ENCODE data around the gene CBR3.

CBR3 gene

DNA sequence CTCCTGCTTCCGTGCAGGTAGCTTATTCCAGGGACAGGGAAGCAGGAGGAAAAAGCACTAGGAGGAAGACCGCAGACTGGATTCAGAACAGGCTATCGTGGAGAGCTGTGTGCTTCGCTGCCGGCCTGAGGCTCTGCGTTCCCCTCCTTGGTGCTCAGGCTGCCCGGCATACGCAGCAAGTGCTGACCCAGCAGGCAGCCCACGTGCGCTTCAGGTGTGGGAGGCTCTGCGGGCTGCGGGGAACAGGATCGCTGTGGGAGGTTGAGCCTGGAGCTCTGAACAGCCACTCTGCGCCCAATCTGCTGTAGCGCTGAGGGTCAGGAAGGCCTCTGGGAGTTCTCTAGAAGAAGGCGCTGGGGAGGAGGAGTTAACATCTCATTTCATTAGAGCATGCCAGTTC is 49.7 kb downstream of the CBR3 start:
- no peak for DNase-seq (ENCODE audit: low read depth)

- no peak for DNase-seq (ENCODE audit: low read depth)
Measured at GRCh38 chr21:36185523-36185922, 50.6 kb downstream of the CBR3 start.

DNA sequence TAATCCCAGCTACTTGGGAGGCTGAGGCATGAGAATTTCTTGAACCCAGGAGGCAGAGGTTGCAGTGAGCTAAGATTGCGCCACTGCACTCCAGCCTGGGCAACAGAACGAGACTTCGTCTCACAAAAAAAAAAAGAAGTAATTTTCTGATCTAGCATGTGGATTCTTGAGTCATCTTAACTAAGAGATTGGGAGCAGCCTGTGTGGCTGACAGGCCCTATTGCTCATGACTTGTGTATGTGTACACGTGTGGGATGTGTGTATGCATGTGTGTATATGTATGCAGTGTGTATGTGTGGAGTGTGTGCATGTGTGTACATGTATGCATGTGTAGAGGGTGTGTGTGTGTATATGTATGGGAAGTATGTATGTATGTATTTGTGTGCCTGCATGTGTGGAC is 51.2 kb downstream of the CBR3 start:
- DNase-seq (ENCODE audit: low read depth), result no peak

GRCh38 chr21:36186506-36187399 is 51.9 kb downstream of the CBR3 start:
- DNase-seq (ENCODE audit: low read depth), result no peak

GRCh38 chr21:36188081-36188681 is 53.3 kb downstream of the CBR3 start:
- no peak for DNase-seq (ENCODE audit: low read depth)

GRCh38 chr21:36188937-36189336 is 54.1 kb downstream of the CBR3 start:
- DNase-seq (ENCODE audit: low read depth), result no peak

GRCh38 chr21:36190736-36191135 is 55.9 kb downstream of the CBR3 start:
- no peak for DNase-seq (ENCODE audit: low read depth)

DNA sequence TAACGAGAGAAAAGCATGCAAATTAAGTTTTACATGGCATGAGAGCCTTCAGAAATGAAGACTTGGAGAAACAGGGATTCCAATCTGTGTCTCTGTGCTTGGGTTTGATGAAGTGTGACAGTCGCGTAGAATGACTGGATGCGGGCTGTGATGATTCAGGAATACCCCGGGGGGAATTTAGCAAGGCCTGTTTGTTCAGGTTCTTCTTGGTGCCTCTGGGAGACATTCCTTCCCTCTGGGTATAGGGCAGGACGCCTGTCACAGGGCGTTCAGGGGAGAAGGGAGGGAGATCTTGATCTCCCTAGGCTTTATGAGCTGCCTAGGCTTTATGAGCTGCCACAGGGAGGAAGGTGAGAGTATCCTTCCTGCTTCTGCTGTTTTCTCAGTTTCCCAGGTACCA is 58.3 kb downstream of the CBR3 start:
- no peak for DNase-seq (ENCODE audit: low read depth)

- DNase-seq (ENCODE audit: low read depth), result no peak
Measured at GRCh38 chr21:36194024-36194423, 59.1 kb downstream of the CBR3 start.

GRCh38 chr21:36195613-36196012 is 60.7 kb downstream of the CBR3 start:
- no peak for DNase-seq (ENCODE audit: low read depth)
